Skin of body (tissue), 2 donors: ENCODE data around the gene TSPAN17. TPM values are rescaled to one million over a fixed set of nuclear protein-coding genes. Genes with fewer than 3 reads are reported as not detected.

Source experiments
- DNase-seq: peaks from one replicate; lab custom pipeline; 2025; lab: John Stamatoyannopoulos, UW
- total RNA-seq: library from RNA; depleted of rRNA; stranded (reverse); fragments of >200 nt; gene quantifications from one replicate; pipeline ENCODE4 v1.2.3, GENCODE V29; 2014

Gene TSPAN17
- total RNA-seq, 1 donor from 2014 or later: 16.6 TPM

GRCh38 chr5:176658817-176659511 lies 11.7 kb downstream of the TSPAN17 start:
- DNase-seq: no peak

- no peak for DNase-seq
Observed at GRCh38 chr5:176659512-176659839, 12.2 kb downstream of the TSPAN17 start.

GRCh38 chr5:176659860-176660461 lies 12.7 kb downstream of the TSPAN17 start:
- no peak for DNase-seq

GRCh38 chr5:176660530-176660859 lies 13.2 kb downstream of the TSPAN17 start:
- no peak for DNase-seq

DNA sequence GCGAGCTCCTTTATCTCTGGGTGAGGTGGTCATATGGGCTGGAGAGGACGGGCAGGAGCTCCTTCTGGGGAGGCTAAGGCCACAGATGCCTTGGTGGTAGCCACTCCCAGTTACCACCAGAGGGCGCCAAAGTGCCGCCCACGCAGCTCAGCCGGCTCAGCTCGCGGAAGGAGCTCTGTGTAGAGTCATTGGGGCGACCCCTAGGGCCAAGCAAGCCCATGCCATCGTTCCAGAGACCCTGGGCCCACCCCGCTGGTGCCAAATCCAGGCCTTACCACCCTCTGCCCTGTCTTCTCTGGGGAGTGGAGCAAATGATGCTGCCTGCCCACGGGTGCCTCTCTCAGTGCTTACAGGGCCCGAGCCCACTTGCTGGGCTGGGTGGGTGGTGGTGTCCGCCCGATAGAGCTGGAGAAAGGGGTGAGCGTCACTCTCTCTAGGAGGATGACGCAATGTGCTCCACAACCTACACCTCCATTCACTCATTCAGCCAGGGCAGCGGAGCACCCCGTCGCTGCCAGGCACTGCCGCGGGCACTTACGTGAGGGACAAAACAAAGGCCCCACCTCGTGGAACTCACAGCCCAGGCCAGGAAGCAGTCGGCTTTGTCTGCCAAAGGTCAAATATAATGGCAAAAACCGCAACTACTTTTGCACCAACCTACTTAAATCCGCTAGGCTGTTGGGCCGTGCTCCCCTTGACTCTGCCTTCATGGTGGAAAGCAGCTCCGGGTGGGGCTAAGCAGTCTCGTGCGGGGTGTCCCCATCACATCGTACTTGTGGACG lies 13.8 kb downstream of the TSPAN17 start:
- DNase-seq: peak; percentile 9

GRCh38 chr5:176661676-176662075 lies 14.4 kb downstream of the TSPAN17 start:
- DNase-seq: no peak

DNA sequence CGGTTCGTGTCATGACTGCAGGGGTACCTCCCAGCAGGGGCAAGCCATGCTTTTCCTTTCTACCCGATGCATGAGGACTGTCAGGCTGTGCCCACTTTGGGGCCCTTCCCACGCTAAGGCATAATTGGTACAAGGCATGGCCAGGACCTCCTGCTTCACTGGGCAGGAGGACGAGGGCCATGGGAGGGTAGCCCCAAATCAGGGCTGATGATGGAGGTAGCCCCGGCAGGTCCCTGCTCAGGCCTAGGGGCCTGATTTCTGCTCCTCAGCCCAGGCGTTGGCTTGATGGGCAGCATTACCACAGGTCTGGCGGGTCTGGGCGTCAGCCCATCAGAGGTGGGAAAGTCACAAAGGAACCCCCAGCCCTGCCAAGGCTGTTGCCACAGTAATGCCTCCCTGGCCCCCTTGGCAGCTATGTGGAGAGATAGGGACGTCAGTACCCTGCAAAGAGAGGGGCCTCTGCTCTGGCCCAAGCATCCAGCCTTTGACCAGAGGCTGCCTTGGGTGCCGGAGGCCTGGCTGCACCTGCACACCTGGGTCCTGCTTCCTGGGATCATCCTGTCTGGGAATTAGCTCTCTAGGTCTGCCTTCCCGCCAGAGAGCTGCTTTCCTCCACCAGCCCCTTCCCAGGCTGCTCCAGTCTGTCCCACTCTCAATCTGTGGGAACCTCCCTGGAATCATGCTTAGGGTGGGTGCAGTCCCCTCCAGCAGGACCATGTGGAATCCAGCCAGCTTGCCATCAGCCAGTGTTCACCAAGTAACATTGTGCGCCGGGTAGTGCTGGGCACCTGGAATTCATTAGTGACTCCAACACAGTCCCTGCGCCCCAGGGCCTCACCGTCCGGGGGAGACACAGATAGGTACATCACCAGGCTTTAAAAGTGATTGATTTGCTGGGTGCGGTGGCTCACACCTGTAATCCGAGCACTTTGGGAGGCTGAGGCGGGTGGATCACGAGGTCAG lies 15.4 kb downstream of the TSPAN17 start:
- no peak for DNase-seq

DNA sequence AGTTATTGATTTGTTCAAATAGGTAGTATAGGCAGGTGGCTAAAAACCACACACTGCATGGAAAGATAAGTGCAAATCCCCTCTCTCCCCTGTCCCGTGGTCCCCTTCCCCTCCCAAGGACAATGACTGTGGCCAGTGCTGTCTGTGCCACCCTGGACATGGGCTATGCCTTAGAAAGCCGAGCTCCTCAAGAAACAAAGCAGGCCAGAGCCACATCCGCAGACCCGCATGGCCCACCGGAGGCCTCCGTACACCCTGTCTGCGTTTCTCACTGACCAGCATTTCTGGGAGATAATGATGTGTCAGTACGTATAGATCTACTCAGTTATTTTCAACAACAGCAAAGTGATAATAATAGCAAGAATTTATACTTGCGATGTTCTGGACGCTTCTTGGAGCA lies 16.3 kb downstream of the TSPAN17 start:
- no peak for DNase-seq

- DNase-seq: no peak
Observed at GRCh38 chr5:176664479-176664878, 17.2 kb downstream of the TSPAN17 start.

GRCh38 chr5:176664886-176665285 lies 17.6 kb downstream of the TSPAN17 start:
- DNase-seq: no peak

DNA sequence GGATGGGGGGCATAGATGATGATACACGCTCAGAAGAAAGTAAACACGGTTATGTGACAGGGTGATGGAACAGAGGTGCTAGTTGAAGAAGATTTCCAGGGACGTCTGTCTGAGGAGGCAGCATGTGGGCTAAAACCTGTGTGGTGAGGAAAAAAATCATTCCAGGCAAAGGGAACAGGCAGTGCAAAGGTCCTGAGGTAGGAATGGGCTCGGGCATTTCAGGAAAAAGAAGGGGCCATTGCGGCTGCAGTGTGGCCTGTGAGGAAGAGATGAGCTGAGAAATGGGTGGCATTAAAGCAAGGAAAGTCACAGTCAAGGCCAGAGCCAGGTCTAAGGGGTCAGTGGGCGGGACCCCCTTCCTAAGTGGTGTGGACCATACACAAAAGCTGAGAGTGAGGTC lies 18.2 kb downstream of the TSPAN17 start:
- DNase-seq: no peak

- DNase-seq: no peak
Observed at GRCh38 chr5:176667637-176668036, 20.4 kb downstream of the TSPAN17 start.

DNA sequence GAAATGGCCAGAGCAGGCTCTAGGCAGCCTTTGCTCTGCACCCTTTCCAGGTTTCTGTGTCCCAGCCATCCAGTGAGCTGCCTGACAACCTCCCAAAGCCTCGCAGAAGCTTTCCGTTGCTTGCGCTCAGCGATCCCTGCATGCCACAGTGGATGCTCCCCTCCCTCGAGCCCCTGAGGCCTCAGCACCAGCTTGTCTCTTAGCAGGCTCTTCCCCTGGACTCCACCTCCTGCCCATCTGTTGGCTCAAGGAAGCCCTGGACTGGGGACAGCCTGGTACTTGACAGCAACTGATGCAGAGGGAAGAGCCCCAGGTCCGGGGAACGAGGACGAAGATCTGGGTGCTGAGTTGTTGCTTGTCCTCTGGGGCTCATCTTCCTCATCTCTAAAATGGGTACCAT lies 23.2 kb downstream of the TSPAN17 start:
- DNase-seq: no peak

- no peak for DNase-seq
Observed at GRCh38 chr5:176671399-176671798, 24.1 kb downstream of the TSPAN17 start.

DNA sequence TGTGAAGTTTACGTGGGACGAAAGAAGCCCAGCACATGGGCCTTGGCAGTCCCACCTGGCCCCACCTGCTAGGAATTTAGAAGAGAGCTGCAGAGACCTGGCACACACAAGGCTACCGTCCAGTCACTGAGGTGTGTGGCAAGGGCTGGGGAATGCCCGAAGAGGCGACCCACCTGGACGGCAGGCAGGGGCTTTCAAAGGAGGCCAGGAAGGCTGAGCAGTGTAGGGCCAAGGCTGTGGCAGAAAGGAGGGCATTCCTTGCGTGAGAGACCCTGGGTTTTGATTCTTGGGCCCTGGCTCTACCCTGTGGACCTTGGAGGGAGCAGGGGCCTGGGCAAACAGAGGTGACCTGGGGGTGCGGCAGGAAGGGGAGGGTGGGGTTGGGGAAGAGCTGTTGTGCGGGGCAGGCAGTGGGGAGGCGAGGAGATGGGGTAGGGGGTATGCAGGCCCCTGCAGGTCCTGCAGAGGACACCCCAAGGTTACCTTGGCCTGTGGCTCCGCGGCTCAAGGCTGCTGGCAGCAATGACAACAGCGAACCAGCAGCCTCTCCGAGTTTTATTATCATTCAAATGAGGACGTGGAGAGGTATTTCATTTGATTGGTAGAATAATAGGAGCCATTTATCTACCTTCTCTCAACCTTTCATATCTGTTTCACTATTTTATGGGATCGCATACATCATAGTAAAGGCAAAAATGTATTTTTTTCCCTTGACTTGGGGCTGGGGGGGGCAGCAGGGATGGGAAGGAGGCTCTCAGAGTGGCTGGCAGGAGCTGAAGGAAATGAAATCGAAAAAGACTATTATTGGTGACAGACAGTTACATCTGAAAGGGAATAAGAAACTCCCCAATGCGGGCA lies 24.8 kb downstream of the TSPAN17 start:
- no peak for DNase-seq

- DNase-seq: no peak
Observed at GRCh38 chr5:176673651-176674583, 26.6 kb downstream of the TSPAN17 start.

DNA sequence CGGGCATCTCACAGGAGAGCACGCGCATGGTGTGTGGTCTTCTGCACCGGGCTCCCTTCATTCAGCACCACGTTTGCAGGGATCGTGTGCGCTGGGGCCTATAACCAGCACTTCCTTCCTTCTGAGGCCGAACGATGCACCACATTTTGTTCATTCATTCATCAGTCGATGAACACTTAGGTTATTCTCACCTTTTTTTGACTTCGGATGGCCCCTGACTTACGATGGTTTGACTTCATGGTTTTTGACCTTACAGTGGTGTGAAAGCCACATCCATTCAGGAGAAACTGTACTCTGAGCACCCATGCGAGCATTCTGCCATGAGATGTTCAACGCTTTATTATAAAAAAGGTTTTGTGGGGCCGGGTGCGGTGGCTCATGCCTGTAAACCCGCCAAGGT lies 27.5 kb downstream of the TSPAN17 start:
- no peak for DNase-seq

DNA sequence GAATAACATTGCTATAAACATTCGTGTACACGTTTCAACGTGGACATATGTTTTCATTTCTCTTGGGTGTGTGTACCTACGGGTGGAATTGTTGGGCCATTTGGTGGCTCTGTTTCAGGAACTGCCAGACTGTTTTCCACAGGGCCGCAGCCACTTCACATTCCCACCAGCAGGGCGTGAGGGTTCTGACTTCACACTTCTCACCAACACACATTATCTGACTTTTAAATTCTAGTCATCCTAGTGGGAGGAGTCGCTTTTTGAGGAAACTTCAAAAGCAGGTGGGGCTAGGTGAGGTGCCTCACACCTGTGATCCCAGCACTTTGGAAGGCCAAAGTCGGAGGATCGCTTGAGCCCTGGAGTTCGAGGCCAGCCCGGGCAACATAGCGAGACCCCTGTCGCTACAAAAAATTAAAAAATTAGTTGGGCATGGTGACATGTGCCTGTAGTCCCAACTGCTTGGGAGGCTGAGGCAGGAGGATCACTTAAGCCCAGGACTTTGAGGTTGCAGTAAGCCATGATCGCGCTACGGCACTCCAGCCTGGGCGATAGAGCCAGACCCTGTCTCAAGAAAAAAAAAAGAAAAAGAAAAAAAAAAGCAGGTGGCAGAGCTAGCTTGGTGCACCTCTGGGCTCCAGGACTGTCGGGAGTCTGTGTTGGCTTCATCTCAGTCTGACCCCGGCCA lies 28.5 kb downstream of the TSPAN17 start:
- DNase-seq: no peak

- DNase-seq: peak; percentile 27
Observed at GRCh38 chr5:176676361-176676824, 29.1 kb downstream of the TSPAN17 start.
